Measurements from ENCODE around the gene ARVCF.

DNA sequence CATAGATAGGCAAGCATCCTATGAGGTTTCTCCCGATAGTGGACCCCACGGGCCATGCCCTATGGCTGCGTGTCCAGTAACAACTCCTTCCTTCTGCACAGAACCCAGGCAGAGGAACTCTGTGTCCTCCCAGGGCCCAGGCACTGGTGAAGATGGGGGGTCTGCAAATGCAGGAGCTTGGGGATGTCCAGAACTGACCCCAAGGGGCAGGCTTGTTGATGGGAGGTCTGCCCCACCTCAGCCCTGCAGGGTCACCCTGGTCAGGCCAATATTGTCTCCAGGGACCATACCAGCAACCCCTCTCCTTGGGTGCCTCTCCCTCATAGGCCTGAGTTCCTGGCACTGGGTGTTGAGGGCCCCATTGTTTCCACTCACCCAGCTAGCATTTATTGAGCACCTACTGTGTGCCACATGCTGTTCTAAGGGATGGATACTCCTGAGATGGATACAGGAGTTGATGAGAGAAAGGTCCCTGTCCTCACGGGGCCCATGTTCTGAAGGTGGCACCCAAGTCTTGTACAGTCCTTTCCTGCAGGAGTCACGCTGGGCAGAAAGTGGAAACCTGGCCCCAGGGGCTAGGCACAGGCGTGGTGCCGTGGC lies 48.7 kb downstream of the ARVCF start:
- TF ChIP-seq, protein P1, sequence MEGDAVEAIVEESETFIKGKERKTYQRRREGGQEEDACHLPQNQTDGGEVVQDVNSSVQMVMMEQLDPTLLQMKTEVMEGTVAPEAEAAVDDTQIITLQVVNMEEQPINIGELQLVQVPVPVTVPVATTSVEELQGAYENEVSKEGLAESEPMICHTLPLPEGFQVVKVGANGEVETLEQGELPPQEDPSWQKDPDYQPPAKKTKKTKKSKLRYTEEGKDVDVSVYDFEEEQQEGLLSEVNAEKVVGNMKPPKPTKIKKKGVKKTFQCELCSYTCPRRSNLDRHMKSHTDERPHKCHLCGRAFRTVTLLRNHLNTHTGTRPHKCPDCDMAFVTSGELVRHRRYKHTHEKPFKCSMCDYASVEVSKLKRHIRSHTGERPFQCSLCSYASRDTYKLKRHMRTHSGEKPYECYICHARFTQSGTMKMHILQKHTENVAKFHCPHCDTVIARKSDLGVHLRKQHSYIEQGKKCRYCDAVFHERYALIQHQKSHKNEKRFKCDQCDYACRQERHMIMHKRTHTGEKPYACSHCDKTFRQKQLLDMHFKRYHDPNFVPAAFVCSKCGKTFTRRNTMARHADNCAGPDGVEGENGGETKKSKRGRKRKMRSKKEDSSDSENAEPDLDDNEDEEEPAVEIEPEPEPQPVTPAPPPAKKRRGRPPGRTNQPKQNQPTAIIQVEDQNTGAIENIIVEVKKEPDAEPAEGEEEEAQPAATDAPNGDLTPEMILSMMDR (IDR thresholded peaks at IDR 0.05; ENCODE audit: poor library complexity, severe bottlenecking) = no peak
- no peak for TF ChIP-seq TAF1 (IDR thresholded peaks at IDR 0.05; ENCODE audit: low read depth)

Measured in neural cell (in vitro differentiated cells).